Endodermal cell (in vitro differentiated cells): ENCODE data around the gene ARL6IP4. TPM values are rescaled to one million over a fixed set of nuclear protein-coding genes. Genes with fewer than 3 reads are reported as not detected.

Experiments used
- DNase-seq: peaks from one replicate; pipeline ENCODE4 v3.0.0-alpha.2; 2017
- H3K27ac ChIP-seq: 2 replicates; pipeline ENCODE4 v1.5.1; 2013; ENCODE audit warnings: mild to moderate bottlenecking, low read depth, low read length, moderate library complexity
- H3K27me3 ChIP-seq: 2 replicates; pipeline ENCODE4 v1.6.1; 2013; ENCODE audit warnings: mild to moderate bottlenecking, low read length, moderate library complexity; ENCODE audit not compliant: insufficient read depth, control insufficient read depth, poor library complexity, severe bottlenecking
- H3K36me3 ChIP-seq: 2 replicates; pipeline ENCODE4 v1.7.0; 2013; ENCODE audit warnings: mild to moderate bottlenecking, low read length, moderate library complexity; ENCODE audit not compliant: control insufficient read depth, insufficient read depth
- H3K4me1 ChIP-seq: one replicate; pipeline ENCODE4 v1.7.0; 2013; ENCODE audit warnings: low read length; ENCODE audit not compliant: control insufficient read depth, insufficient read depth
- H3K4me3 ChIP-seq: 2 replicates; pipeline ENCODE4 v1.5.1; 2013; ENCODE audit warnings: mild to moderate bottlenecking, low read length, moderate library complexity
- H3K9ac ChIP-seq: 2 replicates; pipeline ENCODE4 v1.6.1; 2013; ENCODE audit warnings: mild to moderate bottlenecking, low read length, moderate library complexity; ENCODE audit not compliant: poor library complexity, severe bottlenecking; ENCODE audit errors: extremely low read depth
- H3K9me3 ChIP-seq: 2 replicates; pipeline ENCODE4 v1.6.1; 2013; ENCODE audit warnings: mild to moderate bottlenecking, low read length, moderate library complexity; ENCODE audit not compliant: control insufficient read depth
- H3K27ac Mint-ChIP-seq: 2 replicates; pipeline ENCODE4 v1.8.0; 2020; ENCODE audit warnings: mixed read lengths
- H3K27me3 Mint-ChIP-seq: 2 replicates; pipeline ENCODE4 v1.8.0; 2021; ENCODE audit warnings: mild to moderate bottlenecking, mixed read lengths; ENCODE audit not compliant: insufficient read depth
- H3K36me3 Mint-ChIP-seq: 2 replicates; pipeline ENCODE4 v1.8.0; 2020; ENCODE audit warnings: low read depth, mixed read lengths
- H3K4me1 Mint-ChIP-seq: 2 replicates; pipeline ENCODE4 v1.8.0; 2020; ENCODE audit warnings: mixed read lengths
- H3K4me3 Mint-ChIP-seq: 2 replicates; pipeline ENCODE4 v1.8.0; 2020; ENCODE audit warnings: mild to moderate bottlenecking, moderate library complexity, mixed read lengths
- H3K9me3 Mint-ChIP-seq: 2 replicates; pipeline ENCODE4 v1.8.0; 2020; ENCODE audit warnings: mild to moderate bottlenecking, mixed read lengths
- CTCF ChIP-seq: fragments of 200-600 bp; sonication (generic); conservative IDR thresholded peaks from 2 replicates; pipeline ENCODE4 v1.5.0; 2021; ENCODE audit warnings: antibody characterized with exemption, mild to moderate bottlenecking
- WGBS, 2 experiments: methylation state at CpG; one replicate each; pipeline versions ENCODE4 v1.1.5 to v1.1.7; 2013; ENCODE audit warnings: missing lambda C conversion rate in 2 of 2, mixed read lengths in 1 of 2; ENCODE audit not compliant: insufficient coverage in 1 of 2, insufficient read length in 1 of 2; 5-methylcytosine and 5-hydroxymethylcytosine counted together
- total RNA-seq, 2 donors: library from RNA; stranded (reverse); fragmentation: NEBNext Ultra II Directional in 1 of 2; extraction: Animal tissue kit (Norgen Biotek cat#: 25700) in 1 of 2; gene quantifications; 2 replicates in 1 of 2; 3 replicates in 1 of 2; pipeline ENCODE4 v1.2.1, GENCODE V29; 2021

ARL6IP4 gene
- total RNA-seq, 2 donors from 2014 or later, result 136 to 149 TPM

DNA sequence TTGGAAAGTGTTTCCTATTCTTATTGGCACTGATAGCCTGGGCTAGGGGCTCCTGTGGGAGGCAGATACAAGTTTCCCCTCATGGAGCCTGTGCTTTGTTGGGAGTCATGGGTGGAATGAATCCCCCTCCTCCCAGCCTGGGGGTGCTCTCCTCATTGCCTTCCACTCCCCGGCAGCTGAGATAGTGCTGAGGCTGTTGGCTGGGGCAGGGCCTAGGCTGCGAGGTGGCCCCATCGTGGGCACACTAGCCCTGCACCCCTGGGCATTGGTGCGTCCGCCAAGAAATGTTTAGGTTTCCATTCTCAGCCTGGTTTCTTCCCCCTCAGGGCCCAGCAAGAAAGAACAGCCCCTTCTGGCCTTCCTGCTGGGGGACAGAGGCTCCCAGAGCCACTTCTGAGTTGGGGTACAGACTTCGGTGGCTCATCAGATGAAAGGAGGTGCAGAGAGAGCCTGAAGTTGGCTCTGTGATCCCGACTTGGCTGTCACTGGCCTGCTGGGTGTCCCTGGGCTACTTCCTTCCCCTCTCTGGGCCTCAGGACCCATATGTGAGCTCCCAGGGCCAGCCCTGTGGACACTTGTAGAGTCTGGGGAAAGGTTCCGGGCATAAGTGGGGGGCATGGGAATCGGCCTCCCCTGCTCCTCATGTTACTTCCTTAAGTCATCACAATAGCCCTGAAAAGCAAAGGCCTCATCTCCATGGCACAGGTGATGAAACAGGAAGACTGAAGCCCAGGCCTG lies 2.7 kb upstream of the ARL6IP4 start:
- Histone ChIP-seq H3K4me1 (peaks cover 11% of the 10 kb centered on the region), H3K36me3 (peaks cover 22% of the 10 kb centered on the region), H3K4me3 (no peak overlapping the region), H3K9ac (no peak overlapping the region), H3K27me3 (no peaks in the 10 kb centered on the region), H3K9me3 (no peaks in the 10 kb centered on the region), H3K27ac (no peak overlapping the region)
- WGBS, 2 experiments, result 96 to 100% methylated on average over 4 to 9 of the region's 9 CpGs
- H3K36me3 Mint-ChIP-seq, result peaks cover 3% of the 10 kb centered on the region
- no peak for DNase-seq
- H3K9me3 Mint-ChIP-seq, result no peaks in the 10 kb centered on the region
- H3K4me3 Mint-ChIP-seq, result no peak overlapping the region
- no peaks in the 10 kb centered on the region for H3K27me3 Mint-ChIP-seq
- TF ChIP-seq CTCF, result no peak
- peaks cover 20% of the 10 kb centered on the region for H3K4me1 Mint-ChIP-seq
- H3K27ac Mint-ChIP-seq, result no peak overlapping the region

- H3K4me3 Mint-ChIP-seq, result no peak overlapping the region
These were observed 1.9 kb upstream of the ARL6IP4 start for GRCh38 chr12:122978507-122978955.

More at GRCh38 chr12:122978507-122978955, 1.9 kb upstream of the ARL6IP4 start:
- no peaks in the 10 kb centered on the region for H3K27me3 ChIP-seq
- H3K27ac ChIP-seq, result no peak overlapping the region
- Mint-ChIP-seq H3K27ac (no peak overlapping the region), H3K27me3 (no peaks in the 10 kb centered on the region), H3K36me3 (peaks cover 3% of the 10 kb centered on the region), H3K4me1 (peaks cover 24% of the 10 kb centered on the region), H3K9me3 (no peaks in the 10 kb centered on the region)
- no peak for TF ChIP-seq CTCF
- no peak overlapping the region for H3K4me3 ChIP-seq
- WGBS, 2 experiments, result 90 to 93% methylated on average over 15 to 21 of the region's 21 CpGs
- H3K9me3 ChIP-seq, result no peaks in the 10 kb centered on the region
- peak; percentile 49 for DNase-seq
- H3K9ac ChIP-seq, result no peak overlapping the region
- peaks cover 27% of the 10 kb centered on the region for H3K36me3 ChIP-seq
- peaks cover 11% of the 10 kb centered on the region for H3K4me1 ChIP-seq
